ENCODE measurements around the gene RUNX2.

RUNX2 gene

DNA sequence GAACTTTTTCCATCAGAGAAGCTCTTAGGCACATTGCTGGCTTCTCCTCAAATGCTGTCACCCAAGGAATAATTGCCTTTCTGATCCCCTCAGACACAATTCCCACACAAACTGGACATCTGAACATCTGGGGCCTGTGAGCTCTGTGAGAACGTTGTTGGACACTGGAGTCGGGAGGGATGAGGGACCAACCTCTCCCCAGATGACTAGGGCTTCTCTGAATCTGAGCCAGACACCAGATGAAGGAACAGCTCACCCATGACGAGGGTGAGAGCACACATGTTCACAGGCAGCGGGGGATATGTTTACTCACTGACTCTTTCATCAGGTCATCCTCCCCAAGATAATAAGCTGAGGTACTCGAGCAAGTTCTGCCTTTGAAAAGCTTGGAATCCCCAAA is 333.5 kb downstream of the RUNX2 start:
- TF ChIP-seq ZFX (IDR thresholded peaks at IDR 0.05): no peak
- TF ChIP-seq, protein P1, sequence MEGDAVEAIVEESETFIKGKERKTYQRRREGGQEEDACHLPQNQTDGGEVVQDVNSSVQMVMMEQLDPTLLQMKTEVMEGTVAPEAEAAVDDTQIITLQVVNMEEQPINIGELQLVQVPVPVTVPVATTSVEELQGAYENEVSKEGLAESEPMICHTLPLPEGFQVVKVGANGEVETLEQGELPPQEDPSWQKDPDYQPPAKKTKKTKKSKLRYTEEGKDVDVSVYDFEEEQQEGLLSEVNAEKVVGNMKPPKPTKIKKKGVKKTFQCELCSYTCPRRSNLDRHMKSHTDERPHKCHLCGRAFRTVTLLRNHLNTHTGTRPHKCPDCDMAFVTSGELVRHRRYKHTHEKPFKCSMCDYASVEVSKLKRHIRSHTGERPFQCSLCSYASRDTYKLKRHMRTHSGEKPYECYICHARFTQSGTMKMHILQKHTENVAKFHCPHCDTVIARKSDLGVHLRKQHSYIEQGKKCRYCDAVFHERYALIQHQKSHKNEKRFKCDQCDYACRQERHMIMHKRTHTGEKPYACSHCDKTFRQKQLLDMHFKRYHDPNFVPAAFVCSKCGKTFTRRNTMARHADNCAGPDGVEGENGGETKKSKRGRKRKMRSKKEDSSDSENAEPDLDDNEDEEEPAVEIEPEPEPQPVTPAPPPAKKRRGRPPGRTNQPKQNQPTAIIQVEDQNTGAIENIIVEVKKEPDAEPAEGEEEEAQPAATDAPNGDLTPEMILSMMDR (conservative IDR thresholded peaks at IDR 0.05): no peak
- no peak overlapping the region for H3K27ac ChIP-seq

DNA sequence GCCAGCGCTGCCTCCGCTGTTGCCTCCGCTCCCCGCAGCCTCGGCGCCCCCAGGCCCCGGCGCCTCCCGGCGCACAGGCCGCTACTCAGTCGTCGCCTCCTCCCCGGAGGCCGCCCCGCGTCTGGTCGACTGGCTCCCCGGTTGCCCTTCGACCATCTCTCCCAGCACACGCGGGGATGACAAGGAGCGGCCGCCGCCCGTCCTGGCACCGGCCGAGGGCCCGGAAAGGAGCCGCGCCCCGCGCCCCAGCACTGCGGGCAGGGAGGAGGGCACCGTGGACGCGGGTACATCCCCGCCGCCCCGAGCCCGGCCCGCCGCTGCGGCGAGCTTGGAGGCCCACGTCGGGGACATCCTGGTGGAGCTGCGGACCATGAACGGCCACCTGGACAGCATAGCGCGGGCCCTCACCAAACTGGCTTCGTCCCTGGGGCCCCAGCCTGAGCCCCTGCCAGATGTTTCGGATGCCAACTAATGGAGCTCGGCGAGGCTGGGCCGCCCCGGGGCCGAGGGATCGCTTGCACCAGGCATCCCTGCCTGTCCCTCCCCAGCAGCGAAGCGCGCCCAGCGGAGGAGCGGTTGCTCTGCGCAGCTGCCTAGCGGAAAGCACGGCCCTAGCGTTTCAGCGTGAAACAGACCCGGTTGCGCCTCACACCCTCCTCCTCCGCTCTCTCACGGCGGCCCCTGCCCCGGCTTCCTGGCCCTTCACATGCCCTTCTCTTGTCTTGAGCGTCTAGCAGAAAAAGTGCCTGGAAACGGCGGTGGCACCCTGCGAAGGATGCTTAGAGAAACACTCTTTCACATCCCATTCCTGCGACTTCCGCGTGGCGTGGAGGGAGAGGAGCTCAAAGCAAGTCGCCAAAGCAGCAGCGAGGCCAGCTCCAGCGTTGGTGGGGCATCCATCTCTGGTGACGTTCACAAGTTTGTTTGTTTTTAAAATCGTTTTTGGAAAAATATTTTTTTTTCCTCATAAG is 335.4 kb downstream of the RUNX2 start:
- H3K27ac ChIP-seq: no peak overlapping the region
- no peak for TF ChIP-seq ZFX (IDR thresholded peaks at IDR 0.05)
- TF ChIP-seq, protein P1 (conservative IDR thresholded peaks at IDR 0.05): no peak

DNA sequence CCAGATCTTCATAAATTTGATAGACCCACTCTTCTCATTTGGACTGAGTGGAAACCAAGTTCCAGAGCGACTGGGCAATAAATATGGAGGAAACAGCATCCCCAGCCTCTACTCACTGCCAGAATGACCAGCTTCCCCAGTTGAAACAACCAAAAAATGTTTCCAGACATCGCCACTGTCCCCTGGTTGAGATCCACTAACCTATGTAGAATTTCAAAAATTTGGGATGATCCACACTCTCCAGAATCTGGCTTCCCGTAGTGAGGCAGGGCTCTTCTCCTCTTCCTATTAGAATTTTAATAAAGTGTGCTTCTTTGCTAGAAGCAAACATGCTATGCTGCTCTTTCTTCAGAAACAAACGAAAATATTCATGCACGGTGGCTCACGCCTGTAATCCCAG is 336.6 kb downstream of the RUNX2 start:
- TF ChIP-seq, protein P1 (conservative IDR thresholded peaks at IDR 0.05): no peak
- no peak for TF ChIP-seq ZFX (IDR thresholded peaks at IDR 0.05)
- no peak overlapping the region for H3K27ac ChIP-seq

DNA sequence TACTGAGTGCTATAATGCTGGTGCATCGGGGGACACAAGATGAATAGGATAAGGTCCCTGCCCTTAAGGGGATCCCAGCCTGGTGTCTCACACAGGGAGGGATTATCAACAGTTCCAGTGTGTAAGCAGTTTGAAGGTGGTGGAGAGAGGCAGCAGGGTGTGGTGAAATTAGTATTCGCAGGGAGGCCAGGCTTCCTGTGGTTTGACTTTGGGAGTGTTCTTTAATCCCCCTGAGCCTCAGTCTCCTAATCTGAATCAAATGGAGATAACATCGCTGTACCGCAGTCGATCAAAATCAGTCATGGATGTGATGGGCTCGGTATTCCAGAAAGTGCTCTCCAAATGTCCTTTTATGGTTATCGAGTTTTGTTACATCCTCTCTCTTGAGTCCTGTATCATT is 337.7 kb downstream of the RUNX2 start:
- no peak for TF ChIP-seq ZFX (IDR thresholded peaks at IDR 0.05)
- TF ChIP-seq, protein P1 (conservative IDR thresholded peaks at IDR 0.05): no peak
- H3K27ac ChIP-seq: no peak overlapping the region

DNA sequence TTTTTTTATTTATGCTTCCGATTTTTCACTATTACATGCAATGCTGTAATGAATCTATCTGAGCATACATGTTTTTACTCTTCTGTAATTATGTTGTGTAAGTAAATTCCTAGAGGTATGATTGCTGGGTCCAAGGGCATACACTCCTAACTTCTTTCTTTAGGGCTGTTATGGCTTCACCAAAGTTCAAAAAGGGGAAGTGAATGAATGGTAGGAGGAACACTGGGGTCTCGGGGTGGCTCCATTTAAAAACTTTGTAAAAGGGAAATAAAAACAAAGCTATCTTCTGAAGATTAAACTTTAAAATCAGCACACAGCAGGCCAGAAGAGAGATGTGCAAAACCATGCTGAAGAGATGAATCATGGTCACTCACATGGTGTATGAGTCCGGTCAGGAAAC is 338.7 kb downstream of the RUNX2 start:
- H3K27ac ChIP-seq: no peak overlapping the region
- TF ChIP-seq, protein P1 (conservative IDR thresholded peaks at IDR 0.05): no peak
- no peak for TF ChIP-seq ZFX (IDR thresholded peaks at IDR 0.05)

DNA sequence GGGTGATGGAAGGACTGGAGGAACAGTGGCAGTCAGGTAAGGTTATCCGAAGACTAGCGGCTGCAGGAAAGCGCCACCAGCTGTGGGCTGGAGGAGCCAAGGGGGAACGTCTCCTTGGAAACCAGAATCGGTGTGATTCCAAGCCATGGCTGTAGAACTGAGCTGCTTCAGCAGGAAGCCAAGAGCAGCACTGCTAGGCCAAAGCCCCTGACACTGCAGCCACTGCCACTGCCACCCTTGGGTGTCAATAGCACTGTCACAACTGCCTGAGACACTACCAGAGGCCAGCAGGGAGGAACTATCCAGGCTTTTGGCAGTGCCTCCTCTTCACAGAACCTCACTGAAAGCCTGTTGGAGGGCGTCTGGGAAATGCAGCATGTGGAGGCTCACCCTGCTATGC is 339.2 kb downstream of the RUNX2 start:
- H3K27ac ChIP-seq: no peak overlapping the region
- TF ChIP-seq, protein P1 (conservative IDR thresholded peaks at IDR 0.05): no peak
- TF ChIP-seq ZFX (IDR thresholded peaks at IDR 0.05): no peak

DNA sequence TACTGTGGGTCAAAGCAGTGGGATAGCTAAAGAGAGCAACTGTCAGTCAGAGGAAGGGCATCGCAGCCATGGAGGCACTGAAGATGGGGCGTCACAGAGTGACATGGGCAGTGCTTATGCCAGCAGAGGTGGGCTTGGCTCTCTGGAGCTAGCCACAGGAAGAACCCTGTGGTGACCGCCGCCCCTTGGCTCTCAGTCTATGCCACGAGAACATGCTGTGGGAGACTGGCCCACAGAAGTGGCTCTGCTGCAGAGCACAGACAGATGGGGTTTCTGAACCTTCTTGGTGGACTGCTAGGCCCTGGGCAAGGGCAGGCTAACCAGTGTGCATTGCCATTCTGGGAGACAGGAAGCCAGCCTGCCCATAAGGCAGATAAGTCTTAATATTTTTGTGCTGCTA is 339.6 kb downstream of the RUNX2 start:
- H3K27ac ChIP-seq: no peak overlapping the region
- TF ChIP-seq ZFX (IDR thresholded peaks at IDR 0.05): no peak
- TF ChIP-seq, protein P1 (conservative IDR thresholded peaks at IDR 0.05): no peak

Data from C4-2B (cell line).